IPS DF 4.7 (cell line): ENCODE results near the gene TIE1.

Source experiments
- DNase-seq: peaks from one replicate; pipeline ENCODE4 v3.0.0-alpha.2; 2013; ENCODE audit warnings: low spot score; ENCODE audit errors: extremely low read depth

TIE1 gene

GRCh38 chr1:43293176-43293575, 7.6 kb upstream of the TIE1 start:
- DNase-seq = no peak

GRCh38 chr1:43293896-43294760, 6.7 kb upstream of the TIE1 start:
- DNase-seq = no peak

DNA sequence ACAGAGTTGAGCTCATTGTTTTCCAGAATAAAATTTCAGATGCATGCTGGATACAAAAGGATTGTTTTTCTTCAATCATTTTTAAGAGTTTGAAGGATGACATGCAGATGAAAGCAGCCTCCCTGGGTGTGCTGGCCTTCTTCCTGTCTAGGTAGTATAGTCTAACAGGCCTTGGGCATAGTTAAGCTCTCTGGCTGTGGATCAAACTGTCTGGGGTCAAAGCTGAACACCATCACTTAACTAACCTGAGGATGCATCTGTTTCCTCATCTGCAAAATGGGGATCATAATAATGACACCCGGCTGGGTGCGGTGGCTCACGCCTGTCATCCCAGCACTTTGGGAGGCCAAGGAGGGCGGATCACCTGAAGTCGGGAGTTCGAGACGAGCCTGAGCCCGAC, 6.0 kb upstream of the TIE1 start:
- DNase-seq = no peak

- DNase-seq = no peak
Measured at GRCh38 chr1:43296207-43296606, 4.6 kb upstream of the TIE1 start.

GRCh38 chr1:43298055-43298454, 2.7 kb upstream of the TIE1 start:
- DNase-seq = no peak

DNA sequence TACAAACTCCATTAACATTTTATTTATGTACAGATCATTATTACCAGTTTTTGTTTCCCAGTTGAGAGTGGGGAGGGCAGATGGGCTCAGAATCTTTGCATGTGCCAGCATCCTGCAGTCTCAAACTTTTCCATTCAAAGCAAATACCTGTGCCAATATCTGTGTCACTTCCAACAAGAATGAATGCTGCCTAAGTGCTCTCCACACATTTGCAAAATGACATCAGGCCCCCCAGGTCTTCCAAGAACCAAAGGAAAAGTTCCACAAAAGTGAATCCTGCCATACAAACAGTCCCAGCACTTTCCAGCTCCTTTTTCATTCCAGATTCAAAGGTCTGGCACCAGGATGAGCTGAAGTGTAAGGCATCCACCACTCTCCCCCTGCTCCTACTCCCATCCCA, 1.7 kb upstream of the TIE1 start:
- DNase-seq = no peak

GRCh38 chr1:43302201-43302600, 1.4 kb downstream of the TIE1 start:
- no peak for DNase-seq

DNA sequence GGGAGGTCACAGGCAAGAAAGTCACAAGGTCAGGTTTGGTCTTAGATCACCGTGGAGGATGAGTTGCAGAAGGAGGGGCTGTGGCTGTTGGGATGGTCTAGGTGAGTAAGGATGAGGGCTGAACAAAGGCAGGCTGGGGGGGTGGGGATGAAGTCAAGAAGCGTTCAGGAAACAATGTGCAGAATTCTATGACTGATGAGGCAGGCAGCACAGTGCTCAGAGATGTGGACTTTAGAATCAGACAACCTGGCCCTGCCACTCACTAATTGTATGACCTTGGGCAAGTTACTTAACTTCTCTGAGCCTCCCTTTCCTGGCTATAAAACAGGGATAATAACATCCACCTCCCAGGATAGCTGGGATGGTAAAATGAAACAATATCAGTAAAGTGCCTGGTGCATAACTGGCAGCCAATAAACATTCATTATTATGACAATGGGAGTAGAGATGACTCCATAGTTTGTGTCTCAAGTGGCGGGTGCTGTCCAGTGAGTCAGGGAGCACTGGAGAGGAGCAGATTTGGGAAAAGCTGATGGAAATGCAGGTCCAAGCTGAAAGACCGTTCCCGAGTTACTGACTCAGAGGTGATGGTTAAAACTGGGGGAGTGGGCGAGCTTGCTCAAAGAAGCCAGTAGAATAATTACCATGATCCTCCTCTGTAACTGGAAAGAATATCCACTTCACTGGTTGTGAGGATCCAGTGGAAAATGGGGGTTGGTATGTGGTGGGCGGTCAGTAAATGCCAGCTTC, 2.1 kb downstream of the TIE1 start:
- DNase-seq = no peak

DNA sequence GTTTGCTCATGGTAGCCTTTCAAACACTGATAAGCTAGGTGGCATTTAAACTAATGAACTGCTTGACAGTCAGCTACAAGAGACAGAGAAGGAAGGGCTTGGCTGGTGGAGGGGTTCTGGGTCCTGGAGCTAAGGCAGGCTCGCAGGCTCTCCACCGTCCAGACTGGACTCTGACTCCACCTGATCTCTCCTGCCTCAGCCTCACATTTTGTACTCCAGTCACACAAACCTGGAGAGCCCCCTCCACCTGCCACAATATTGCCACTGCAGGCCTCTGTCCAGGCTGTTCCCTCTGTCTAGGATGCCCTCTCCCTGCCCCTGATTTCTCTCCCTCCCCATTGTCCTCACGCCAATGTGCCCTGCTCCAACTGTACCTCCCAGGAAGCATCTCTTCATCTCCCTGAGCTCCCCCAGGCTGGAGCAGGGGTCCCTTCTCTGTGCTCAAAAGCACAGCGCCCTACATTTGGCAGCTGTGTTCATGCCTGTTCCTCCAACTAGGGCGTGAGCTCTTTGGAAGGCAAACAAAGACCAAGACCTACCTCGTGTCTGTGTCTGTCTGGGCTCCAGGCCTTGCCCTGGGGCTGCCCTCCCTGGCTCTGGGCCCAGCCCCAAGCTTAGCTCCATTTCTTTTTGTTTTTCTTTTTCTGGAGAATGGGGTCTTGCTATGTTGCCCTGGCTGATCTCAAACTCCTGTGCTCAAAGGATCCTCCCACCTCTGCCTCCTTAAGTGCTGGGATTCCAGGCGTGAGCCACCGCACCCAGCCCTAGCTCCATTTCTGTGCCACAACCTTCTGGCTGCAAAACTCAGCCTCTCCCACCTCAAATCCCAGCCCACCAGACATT, 2.9 kb downstream of the TIE1 start:
- DNase-seq = no peak

GRCh38 chr1:43304314-43304681, 3.5 kb downstream of the TIE1 start:
- DNase-seq = no peak

DNA sequence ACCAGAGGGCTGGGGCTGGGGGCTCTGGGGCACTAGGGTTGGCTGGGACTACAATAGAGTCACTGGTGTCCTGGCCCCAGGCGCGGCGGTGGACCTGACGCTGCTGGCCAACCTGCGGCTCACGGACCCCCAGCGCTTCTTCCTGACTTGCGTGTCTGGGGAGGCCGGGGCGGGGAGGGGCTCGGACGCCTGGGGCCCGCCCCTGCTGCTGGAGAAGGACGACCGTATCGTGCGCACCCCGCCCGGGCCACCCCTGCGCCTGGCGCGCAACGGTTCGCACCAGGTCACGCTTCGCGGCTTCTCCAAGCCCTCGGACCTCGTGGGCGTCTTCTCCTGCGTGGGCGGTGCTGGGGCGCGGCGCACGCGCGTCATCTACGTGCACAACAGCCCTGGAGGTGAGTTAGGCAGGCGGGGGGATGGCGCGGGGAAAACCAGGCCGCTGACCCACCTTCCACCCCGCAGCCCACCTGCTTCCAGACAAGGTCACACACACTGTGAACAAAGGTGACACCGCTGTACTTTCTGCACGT, 4.1 kb downstream of the TIE1 start:
- DNase-seq = no peak

- DNase-seq = no peak
Measured at GRCh38 chr1:43305461-43305860, 4.7 kb downstream of the TIE1 start.

- no peak for DNase-seq
Measured at GRCh38 chr1:43305926-43306687, 5.3 kb downstream of the TIE1 start.

DNA sequence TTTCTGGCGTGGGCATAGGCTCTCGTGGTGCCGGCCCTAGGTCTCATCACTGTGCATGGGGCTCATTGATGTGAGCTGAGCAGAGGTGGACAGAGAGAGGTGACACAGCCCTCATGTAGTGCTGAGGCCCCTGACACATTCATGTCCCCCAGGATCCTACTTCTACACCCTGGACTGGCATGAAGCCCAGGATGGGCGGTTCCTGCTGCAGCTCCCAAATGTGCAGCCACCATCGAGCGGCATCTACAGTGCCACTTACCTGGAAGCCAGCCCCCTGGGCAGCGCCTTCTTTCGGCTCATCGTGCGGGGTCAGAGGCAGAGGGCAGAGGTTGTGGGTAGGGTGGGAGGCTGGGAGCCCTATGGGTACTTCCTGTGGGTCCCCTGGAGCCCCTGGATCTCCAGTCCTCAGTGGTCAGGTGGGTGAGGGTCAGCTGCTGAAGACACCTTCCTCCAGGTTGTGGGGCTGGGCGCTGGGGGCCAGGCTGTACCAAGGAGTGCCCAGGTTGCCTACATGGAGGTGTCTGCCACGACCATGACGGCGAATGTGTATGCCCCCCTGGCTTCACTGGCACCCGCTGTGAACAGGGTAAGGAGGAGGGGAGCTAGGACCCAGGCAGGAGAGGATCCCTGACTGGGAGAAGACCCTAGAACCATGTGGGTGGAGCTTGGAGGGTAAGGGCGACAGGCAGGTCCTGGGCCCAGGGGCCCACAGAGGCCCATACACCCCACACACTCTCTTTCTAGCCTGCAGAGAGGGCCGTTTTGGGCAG, 6.1 kb downstream of the TIE1 start:
- DNase-seq = no peak

DNA sequence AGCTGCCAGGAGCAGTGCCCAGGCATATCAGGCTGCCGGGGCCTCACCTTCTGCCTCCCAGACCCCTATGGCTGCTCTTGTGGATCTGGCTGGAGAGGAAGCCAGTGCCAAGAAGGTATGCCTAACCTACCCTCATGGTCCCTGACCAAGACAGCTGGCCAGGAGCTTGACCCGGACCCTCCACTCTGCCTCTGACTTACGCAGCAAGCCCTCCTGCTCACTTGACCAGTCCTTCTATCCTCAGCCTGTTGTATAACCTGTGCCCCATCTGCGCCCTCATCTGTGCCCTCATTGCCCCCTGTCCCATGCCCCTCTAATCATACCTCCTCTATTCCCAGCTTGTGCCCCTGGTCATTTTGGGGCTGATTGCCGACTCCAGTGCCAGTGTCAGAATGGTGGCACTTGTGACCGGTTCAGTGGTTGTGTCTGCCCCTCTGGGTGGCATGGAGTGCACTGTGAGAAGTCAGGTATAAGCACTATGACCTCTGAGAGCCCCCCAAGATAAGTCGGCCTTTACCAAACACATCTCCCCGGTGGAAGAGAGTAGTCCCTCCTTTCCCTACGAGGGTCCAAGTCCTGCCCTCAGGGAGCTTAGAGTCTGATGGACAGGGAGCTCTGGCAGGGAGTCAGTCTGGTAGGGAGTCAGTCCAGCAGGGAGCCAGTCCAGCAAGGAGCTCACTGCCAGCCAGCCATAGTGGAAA, 6.8 kb downstream of the TIE1 start:
- no peak for DNase-seq

DNA sequence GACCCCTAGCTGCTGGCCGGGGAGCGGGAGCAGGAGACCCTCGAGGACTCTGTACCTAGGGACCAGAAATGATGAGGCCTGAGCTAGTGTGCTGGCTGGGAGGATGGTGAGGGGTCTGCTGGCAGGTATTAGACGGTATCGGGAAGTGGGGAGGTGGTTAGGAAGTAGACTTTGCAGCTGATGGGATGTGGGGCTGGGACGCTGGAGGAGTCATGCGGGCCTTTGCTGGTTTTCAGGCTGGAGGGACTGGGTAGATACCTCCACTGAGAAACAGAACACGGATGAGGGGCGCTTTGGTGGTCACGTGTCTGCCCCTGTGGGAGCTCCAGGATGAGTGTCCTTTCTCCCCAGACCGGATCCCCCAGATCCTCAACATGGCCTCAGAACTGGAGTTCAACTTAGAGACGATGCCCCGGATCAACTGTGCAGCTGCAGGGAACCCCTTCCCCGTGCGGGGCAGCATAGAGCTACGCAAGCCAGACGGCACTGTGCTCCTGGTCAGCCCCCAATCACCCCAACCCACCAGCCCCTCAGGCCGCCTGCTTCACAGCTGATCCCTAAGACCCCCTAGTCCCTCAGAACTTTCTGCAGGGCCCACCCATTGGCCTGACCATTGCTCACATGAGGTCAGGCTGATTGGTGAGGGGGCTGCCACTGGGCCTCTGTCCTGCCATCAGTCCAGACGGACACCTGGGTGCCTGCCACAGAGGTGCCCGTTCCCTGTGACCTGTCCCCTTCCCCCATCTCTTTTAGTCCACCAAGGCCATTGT, 8.0 kb downstream of the TIE1 start:
- no peak for DNase-seq

DNA sequence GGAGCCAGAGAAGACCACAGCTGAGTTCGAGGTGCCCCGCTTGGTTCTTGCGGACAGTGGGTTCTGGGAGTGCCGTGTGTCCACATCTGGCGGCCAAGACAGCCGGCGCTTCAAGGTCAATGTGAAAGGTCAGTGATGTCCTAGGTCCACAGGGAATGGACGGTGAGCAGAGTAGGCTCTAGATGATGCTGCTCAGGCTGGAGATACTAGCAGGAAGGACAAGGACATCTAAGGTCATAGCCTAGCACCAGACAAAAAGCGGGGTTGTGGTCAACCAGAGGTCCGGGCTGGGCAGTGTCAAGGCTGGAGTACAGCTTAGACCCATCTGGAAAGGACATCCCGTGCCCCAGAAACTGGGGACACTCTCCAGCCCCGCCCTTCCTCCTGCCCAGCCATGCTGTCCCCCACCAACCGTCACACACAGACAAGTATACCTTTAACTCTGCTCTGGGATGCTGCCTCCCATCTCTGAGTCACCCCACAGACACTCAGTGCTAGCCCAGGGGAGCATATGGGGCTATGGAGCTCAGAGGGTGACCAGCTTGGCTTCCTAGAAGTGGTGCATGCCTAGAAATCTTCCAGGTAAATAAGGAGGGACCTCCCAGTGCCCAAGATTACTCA, 8.7 kb downstream of the TIE1 start:
- DNase-seq = no peak

- no peak for DNase-seq
Measured at GRCh38 chr1:43311521-43311920, 10.7 kb downstream of the TIE1 start.
